Endometrial microvascular endothelial cells (primary cell): ENCODE results near the gene IVNS1ABP. TPM values are rescaled to one million over a fixed set of nuclear protein-coding genes. Genes with fewer than 3 reads are reported as not detected.
"Not testable (repeated sequence)": the region's sequence is repeated elsewhere in the genome, so short reads cannot be mapped to it uniquely, and the experiment has no call there.

Experiments used
- in situ Hi-C: cut with HindIII; loops from 2 replicates; pipeline ENCODE4 v1.10.0; 2017; ENCODE audit warnings: low sequenced_read_pairs, low pct_unique_long_range_greater_than_20kb; ENCODE audit errors: inconsistent ontology term
- total RNA-seq: library from RNA; depleted of rRNA; stranded (reverse); fragments of >200 nt; gene quantifications from one replicate; pipeline ENCODE4 v1.2.3, GENCODE V29; 2015; ENCODE audit errors: inconsistent ontology term

Gene IVNS1ABP
- total RNA-seq, 1 donor from 2014 or later: 46.1 TPM

DNA sequence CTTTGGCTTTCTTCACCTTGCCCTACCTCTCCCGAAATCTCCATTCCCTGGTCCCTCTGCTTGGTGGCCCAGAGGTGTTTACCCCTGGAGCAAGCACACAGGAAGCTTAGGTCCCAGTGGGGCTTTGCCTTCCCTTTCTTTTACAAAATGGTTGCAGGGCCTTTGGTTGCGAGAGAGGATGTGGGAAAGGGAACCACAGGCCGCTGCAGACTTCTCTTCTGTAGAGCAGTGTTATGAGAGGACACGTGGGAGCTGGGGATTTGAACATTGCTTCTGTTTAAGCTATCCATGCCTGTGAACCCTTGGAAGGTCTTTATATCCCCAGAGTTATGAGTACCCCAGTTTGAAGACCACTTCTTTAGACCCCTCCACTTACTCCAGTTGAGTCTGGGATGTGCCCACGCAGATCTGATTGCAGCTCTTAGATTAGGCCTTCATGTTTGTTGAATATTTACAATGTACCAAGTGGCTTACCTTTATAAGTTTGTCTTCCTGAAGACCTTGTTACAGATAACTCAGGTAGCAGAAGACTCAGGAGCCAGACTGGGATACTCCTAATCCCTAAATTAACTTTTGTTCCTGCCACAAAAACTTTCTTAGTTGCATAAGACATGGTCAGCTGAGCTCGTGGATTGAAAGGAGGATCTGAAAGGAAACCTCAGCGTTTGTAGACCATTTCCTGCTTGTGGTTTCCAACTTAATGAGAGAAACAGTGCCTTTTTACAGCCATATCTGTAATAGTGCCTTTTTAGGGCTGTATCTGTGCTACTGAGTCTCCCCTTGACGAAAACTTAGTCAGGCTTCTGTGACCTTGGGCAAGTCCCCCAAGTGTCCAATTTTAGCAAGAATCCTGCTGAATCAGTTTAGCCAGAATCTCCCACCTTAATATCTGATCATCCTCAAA, 21.9 kb upstream of the IVNS1ABP start:
- in situ Hi-C loops: no loop called here

DNA sequence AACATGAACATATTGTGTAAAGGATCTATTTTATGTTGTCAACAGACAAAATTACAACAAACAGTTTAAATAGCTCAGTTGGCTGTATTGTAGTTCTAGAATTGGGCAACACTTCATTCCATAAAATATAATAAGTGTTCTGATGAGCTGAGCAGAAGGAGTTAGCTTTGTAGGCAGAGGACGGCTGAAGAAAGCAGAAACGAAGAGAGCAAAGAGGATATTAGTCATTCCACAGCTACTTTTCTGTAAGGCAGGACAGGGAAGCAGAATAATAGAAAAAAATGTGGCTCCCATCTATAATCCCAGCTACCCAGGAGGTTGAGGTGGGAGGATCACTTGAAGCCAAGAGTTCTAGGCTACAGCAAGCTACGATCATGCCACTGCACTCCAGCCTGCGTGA, 20.2 kb upstream of the IVNS1ABP start:
- in situ Hi-C loops: no loop called here

DNA sequence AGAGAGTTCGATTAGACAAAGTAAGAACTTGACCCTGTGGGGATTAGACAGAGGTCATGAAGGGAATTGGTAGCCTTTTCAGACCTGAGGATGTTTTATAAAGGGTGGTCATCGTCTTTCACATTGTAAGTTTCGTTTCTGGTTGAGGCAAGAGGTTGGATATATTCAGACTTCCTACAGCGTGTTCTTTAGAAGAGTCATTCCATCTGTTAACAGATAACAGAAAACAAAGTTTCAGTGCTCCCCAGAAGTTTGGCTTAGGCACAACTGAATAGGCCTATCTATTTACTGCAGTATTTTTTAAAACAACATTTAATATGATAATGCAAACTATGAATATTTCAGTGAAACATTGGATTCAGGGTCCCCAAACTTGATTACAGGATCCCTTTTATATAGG, 17.1 kb upstream of the IVNS1ABP start:
- in situ Hi-C loops: no loop called here

DNA sequence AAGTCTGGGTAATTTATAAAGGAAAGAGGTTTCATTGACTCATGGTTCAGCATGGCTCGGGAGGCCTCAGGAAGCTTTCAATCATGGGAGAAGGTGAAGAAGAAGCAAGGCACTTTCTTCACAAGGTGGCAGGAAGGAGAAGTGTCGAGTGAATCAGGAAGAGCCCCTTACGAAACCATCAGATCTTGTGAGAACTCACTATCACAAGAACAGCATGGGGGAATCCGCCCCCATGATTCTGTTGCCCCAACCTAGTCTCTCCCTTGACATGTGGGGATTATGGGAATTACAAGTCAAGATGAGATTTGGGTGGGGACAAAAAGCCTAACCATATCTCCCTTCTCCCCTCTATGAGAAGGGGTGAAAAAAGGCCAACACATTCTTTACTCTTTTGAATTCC, 11.2 kb upstream of the IVNS1ABP start:
- in situ Hi-C loops: no loop called here

DNA sequence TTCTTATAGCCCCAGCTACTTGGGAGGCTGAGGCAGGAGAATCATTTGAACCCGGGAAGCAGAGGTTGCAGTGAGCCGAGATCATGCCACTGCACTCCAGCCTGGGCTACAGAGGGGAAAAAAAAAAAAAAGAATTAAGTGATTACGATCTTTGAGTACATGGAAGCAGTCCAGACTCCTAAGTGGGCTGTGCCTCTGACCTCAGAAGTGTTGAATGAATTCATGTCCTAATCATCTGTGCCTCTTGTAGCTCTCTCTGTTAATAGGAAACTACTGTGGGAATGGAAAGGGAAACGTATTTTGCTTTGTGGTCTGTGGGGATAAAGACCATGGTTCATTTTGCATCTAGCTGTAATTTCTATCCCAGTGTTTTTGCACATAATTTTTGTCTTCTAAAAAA, 8.4 kb upstream of the IVNS1ABP start:
- in situ Hi-C loops: no loop called here

- in situ Hi-C loops: no loop called here
These were observed 7.1 kb upstream of the IVNS1ABP start for GRCh38 chr1:185324118-185324517.

GRCh38 chr1:185322636-185323035, 5.6 kb upstream of the IVNS1ABP start:
- in situ Hi-C loops: no loop called here

DNA sequence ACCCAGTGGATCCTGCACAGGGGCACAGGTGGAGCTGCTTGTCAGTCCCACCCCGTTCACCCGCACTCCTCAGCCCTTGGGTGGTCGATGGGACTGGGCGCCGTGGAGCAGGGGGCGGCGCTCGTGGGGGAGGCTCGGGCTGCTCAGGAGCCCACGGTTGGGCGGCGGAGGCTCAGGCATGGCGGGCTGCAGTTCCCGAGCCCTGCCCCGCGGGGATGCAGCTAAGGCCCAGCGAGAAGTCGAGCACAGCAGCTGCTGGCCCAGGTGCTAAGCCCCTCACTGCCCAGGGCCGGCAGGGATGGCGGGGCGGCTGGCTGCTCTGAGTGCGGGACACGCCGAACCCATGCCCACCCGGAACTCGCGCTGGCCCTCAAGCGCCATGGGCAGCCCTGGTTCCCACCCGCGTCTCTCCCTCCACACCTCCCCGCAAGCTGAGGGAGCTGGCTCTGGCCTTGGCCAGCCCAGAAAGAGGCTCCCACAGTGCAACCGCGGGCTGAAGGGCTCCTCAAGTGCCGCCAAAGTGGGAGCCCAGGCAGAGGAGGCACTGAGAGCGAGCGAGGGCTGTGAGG, 4.7 kb upstream of the IVNS1ABP start:
- in situ Hi-C loops: not testable (repeated sequence)

DNA sequence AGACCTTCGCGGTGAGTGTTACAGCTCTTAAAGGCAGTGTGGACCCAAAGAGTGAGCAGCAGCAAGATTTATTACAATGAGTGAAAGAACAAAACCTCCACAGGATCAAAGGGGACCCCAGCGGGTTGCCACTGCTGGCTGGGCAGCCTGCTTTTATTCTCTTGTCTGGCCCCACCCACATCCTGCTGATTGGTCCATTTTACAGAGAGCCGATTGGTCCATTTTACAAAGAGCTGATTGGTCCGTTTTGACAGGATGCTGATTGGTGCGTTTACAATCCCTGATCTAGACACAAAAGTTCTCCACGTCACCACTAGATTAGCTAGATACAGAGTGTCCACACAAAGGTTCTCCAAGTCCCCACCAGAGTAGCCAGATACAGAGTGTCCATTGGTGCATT, 4.1 kb upstream of the IVNS1ABP start:
- in situ Hi-C loops: not testable (repeated sequence)

DNA sequence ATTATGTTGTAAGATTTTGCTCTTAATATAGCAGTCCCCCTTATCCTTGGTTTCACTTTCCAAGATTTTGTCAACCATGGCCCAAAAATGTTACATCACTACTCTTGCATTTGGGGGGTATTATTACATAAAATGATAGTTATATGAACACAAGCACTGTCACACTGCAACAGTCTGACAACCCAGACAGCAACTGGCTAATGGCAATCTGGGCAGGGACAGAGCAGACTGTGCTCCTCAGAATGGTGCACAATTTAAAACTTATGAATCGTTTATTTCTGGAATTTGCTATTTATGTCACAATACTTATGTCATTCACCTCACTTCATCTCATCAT, 2.1 kb upstream of the IVNS1ABP start:
- in situ Hi-C loops: no loop called here

DNA sequence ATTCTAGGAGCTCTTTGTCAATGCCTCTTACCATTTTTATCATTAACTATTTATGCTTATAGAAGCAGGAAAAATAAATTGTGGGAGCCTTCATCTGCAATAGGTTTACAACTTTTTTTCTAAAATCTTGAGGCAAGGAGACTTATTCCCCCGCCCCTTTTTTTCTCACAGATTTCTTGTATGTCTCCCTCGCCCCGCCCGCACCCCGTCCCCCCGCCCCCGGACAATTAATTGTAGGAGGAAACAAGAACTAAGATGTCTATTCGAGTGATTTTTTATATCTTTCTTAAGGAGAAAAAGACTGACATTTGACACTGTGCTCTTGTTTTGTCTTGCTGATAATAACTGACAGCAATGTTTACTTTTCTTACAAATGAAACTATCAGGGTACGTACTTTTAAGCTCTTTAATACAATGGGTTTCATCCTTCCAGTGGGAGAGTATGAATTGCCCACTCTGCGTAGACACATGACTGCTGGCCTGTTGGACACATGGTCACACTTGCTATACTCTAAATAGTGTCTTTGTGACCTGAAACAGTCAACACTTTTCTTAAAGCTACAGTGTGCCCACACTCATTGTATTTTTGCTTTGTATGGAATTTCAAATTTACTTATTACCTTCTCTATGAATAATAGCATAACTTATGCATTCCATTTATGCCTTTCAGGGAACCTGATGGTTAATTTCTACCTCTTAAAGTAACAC, 1.5 kb upstream of the IVNS1ABP start:
- in situ Hi-C loops: no loop called here

GRCh38 chr1:185317886-185318310, 855 bp upstream of the IVNS1ABP start:
- in situ Hi-C loops: no loop called here

DNA sequence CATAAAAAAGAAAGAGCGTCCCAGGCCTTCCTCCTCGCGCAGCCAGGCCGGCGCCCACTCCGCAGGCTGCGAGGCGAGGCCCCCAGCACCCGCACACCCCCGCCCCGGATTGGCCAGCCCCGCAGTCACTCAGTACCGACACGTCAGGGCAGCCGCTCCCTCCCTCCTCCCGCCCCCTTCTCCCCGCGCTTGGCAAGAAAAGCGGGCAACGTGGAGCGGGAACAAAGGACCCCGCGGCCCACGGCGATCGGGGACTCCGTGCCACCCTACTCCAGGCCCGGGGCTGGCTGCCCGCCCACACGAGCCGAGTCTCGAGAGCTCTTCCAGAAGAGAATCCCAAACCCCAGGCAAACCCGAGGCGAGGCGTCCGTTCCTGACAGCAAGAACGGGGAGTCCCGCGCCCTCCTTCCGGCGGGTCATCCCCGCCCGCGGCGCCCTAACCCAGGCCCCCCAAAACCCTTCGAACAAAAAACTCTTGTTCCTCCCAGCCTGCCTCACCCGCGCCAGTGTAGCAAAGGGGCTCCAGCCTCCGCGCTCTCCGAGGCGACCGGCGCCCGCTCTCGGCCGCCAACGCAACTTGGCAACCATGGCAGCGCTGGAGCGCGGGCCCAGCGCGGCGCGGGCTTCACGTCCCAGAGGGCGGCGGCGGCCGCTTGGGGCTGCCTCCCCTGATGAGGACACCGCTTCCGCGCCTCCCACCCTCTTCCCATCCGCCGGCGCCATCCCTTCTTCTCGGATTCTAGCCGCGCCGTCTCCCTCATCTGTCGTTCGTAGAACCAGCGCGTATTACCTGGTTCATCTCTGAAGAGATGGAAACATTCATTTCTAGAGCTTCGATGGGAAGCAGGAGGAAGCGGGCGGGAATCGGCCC, 645 bp downstream of the IVNS1ABP start:
- in situ Hi-C loops: no loop called here

- in situ Hi-C loops: no loop called here
These were observed 1.5 kb downstream of the IVNS1ABP start for GRCh38 chr1:185315445-185316071.

- in situ Hi-C loops: no loop called here
These were observed 2.6 kb downstream of the IVNS1ABP start for GRCh38 chr1:185314411-185314810.

DNA sequence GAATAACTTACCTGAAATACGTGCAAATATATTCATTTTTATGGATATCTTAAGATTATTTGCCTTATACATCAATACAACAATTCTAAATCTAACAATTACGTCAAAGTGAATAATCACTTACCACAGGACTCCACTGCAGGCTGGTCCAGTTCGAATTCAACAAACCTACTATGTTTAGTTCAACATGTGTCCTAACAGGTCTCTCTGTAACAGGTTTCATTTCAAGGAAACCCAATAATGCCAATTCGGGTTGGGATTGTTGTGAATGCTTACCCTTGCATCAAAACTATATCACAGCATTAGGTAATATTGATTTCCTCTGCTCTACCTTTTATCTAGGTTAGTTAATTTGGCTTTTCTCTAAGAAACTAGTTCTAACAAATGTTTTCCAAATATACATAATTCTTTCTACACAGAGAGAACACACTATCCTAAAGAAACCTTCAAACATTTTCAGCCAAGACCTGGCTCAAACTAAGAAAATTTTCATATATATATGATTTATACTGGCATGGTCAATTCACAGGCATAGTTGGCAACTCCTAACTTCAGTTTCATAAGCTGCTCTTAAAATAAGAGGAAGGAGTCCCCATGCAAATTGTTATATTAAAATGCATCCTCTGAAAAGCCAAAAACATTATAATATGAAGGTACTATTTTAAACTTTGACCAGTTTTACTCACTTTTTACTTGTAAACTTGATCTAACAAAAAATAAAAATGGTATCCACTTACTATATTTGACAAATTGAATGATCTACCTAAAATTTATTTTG, 4.5 kb downstream of the IVNS1ABP start:
- in situ Hi-C loops: no loop called here

DNA sequence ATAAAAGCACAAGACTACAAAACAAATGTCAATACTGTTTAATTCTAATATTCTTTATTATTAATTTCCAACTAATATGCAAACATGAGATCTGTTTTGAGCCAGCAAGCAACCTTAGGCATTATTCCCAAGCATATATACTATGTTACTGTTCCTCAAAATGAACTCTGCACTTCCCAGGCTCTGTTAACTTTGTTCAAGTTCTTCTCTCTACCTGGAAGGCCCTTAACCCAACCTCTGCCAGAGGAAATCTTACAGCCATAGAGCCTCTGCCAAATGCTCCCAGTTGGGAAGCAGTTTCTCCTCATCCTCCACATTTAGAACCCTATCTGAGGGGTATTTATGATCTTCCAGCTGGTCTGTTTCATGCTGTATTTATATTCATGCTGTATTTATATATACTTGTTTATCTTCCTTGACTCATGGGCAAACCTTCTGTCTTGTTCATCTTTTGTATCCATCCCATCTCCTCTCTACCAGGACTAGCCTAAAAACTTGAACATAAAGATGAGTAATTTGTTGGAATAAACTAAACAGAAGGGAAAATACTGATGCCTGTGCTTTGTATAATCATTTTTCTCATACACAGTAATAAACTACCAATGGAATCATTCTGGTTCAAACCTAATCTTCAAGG, 5.3 kb downstream of the IVNS1ABP start:
- in situ Hi-C loops: no loop called here

DNA sequence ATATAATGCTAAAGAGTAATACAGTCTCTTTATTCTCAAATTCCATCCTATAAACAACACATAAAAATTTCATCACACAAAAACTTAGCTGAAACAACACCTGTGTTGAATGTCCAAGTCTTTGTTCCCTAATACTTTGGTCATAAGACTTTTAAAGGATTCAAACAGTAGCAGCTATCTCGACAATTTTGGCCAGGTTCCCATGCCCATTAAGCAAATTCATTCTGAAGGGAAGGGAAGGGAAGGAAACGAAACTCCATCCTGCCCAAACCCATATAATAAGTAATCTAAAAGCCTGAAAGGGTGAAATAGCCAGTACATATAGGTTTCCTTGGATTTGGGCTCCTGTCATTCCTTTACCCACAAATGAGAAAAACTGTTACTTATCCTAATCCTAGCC, 7.5 kb downstream of the IVNS1ABP start:
- in situ Hi-C loops: no loop called here
